HUES64 (cell line): ENCODE measurements around the gene AP1S1.
"Not testable (repeated sequence)": the region's sequence is repeated elsewhere in the genome, so short reads cannot be mapped to it uniquely, and the experiment has no call there.

Experiments
- H3K27ac ChIP-seq: 2 replicates; pipeline ENCODE4 v1.7.0; 2013; ENCODE audit warnings: low read depth, low read length, inconsistent platforms
- H3K27me3 ChIP-seq: 2 replicates; pipeline ENCODE4 v1.6.1; 2013; ENCODE audit warnings: mild to moderate bottlenecking, low read length; ENCODE audit not compliant: insufficient read depth
- H3K36me3 ChIP-seq: 2 replicates; pipeline ENCODE4 v1.6.1; 2013; ENCODE audit warnings: mild to moderate bottlenecking, low read length; ENCODE audit not compliant: insufficient read depth
- H3K4me1 ChIP-seq: 2 replicates; pipeline ENCODE4 v1.6.1; 2013; ENCODE audit warnings: mild to moderate bottlenecking, low read length, moderate library complexity; ENCODE audit not compliant: insufficient read depth
- H3K4me3 ChIP-seq: 2 replicates; pipeline ENCODE4 v1.5.1; 2013; ENCODE audit warnings: mild to moderate bottlenecking, low read length, moderate library complexity
- H3K9ac ChIP-seq: 2 replicates; pipeline ENCODE4 v1.6.1; 2013; ENCODE audit warnings: mild to moderate bottlenecking, low read depth, low read length
- H3K9me3 ChIP-seq: 2 replicates; pipeline ENCODE4 v1.6.1; 2013; ENCODE audit warnings: low read depth, low read length; ENCODE audit not compliant: insufficient read depth
- WGBS: fragments of 150-250, 120-280 bp; methylation state at CpG from one replicate; pipeline ENCODE4 v1.1.7; 2013; ENCODE audit warnings: missing lambda C conversion rate; 5-methylcytosine and 5-hydroxymethylcytosine counted together

The AP1S1 gene

GRCh38 chr7:101114492-101114891 is 39.8 kb upstream of the AP1S1 start:
- no peak overlapping the region for H3K9ac ChIP-seq
- no peaks in the 10 kb centered on the region for H3K4me1 ChIP-seq
- H3K9me3 ChIP-seq: no peaks in the 10 kb centered on the region
- 71% methylated on average over 7 of the region's 8 CpGs for WGBS
- no peak overlapping the region for H3K27ac ChIP-seq
- no peaks in the 10 kb centered on the region; the same call in 1 of the 2 replicates for H3K27me3 ChIP-seq
- no peak overlapping the region for H3K4me3 ChIP-seq
- no peaks in the 10 kb centered on the region for H3K36me3 ChIP-seq

- no peak overlapping the region for H3K27ac ChIP-seq
- no peaks in the 10 kb centered on the region for H3K9me3 ChIP-seq
- 95% methylated on average over 3 of the region's 3 CpGs for WGBS
- H3K4me3 ChIP-seq: no peak overlapping the region
- no peaks in the 10 kb centered on the region for H3K36me3 ChIP-seq
- no peak overlapping the region for H3K9ac ChIP-seq
- no peaks in the 10 kb centered on the region; the same call in 1 of the 2 replicates for H3K27me3 ChIP-seq
- H3K4me1 ChIP-seq: no peaks in the 10 kb centered on the region
These were observed 39.1 kb upstream of the AP1S1 start for GRCh38 chr7:101115215-101115614.

- peak overlapping the region; percentile 62; the same call in 1 of the 2 replicates for H3K27ac ChIP-seq
- H3K36me3 ChIP-seq: no peaks in the 10 kb centered on the region
- H3K9ac ChIP-seq: no peak overlapping the region
- H3K9me3 ChIP-seq: no peaks in the 10 kb centered on the region
- WGBS: 85% methylated on average over 10 of the region's 10 CpGs
- H3K27me3 ChIP-seq: no peaks in the 10 kb centered on the region
- H3K4me1 ChIP-seq: peaks cover 2% of the 10 kb centered on the region; the same call in 1 of the 2 replicates
- H3K4me3 ChIP-seq: no peak overlapping the region
These were observed 37.4 kb upstream of the AP1S1 start for GRCh38 chr7:101116898-101117297.

- WGBS: 88% methylated on average over 3 of the region's 3 CpGs
- Histone ChIP-seq H3K27ac (no peak overlapping the region), H3K9ac (no peak overlapping the region), H3K4me3 (no peak overlapping the region), H3K9me3 (no peaks in the 10 kb centered on the region), H3K27me3 (no peaks in the 10 kb centered on the region), H3K4me1 (peaks cover 14% of the 10 kb centered on the region), H3K36me3 (no peaks in the 10 kb centered on the region)
These were observed 35.4 kb upstream of the AP1S1 start for GRCh38 chr7:101118856-101119255.

- WGBS: 76% methylated on average over 10 of the region's 10 CpGs
- Histone ChIP-seq H3K9ac (no peak overlapping the region), H3K4me1 (peaks cover 14% of the 10 kb centered on the region), H3K4me3 (no peak overlapping the region), H3K36me3 (no peaks in the 10 kb centered on the region), H3K27me3 (no peaks in the 10 kb centered on the region), H3K27ac (no peak overlapping the region), H3K9me3 (no peaks in the 10 kb centered on the region)
These were observed 34.4 kb upstream of the AP1S1 start for GRCh38 chr7:101119876-101120275.

GRCh38 chr7:101120315-101120714 is 34.0 kb upstream of the AP1S1 start:
- no peak overlapping the region for H3K4me3 ChIP-seq
- H3K9ac ChIP-seq: no peak overlapping the region
- peaks cover 14% of the 10 kb centered on the region for H3K4me1 ChIP-seq
- no peaks in the 10 kb centered on the region for H3K36me3 ChIP-seq
- no peak overlapping the region for H3K27ac ChIP-seq
- H3K27me3 ChIP-seq: no peaks in the 10 kb centered on the region
- no peaks in the 10 kb centered on the region for H3K9me3 ChIP-seq
- 92% methylated on average over 4 of the region's 4 CpGs for WGBS

- not testable (repeated sequence) for H3K9me3 ChIP-seq, H3K36me3 ChIP-seq, H3K27me3 ChIP-seq, H3K9ac ChIP-seq, H3K4me3 ChIP-seq
- 88% methylated on average over 8 of the region's 9 CpGs for WGBS
- peaks cover 20% of the 10 kb centered on the region for H3K4me1 ChIP-seq
- peak overlapping the region; percentile 84 for H3K27ac ChIP-seq
These were observed 32.7 kb upstream of the AP1S1 start for GRCh38 chr7:101121631-101121990.

- Histone ChIP-seq H3K27ac (peak overlapping the region; percentile 84), H3K36me3 (no peaks in the 10 kb centered on the region), H3K27me3 (no peaks in the 10 kb centered on the region), H3K9ac (peak overlapping the region; percentile 25; the same call in 1 of the 2 replicates), H3K4me3 (no peak overlapping the region), H3K4me1 (peaks cover 26% of the 10 kb centered on the region), H3K9me3 (no peaks in the 10 kb centered on the region)
- 43% methylated on average over 17 of the region's 17 CpGs for WGBS
These were observed 32.0 kb upstream of the AP1S1 start for GRCh38 chr7:101121991-101122932.

- Histone ChIP-seq H3K9ac (0 out of 2 replicates have a peak overlapping the region, but pooled peaks have one; percentile 25), H3K9me3 (no peaks in the 10 kb centered on the region), H3K36me3 (no peaks in the 10 kb centered on the region), H3K4me3 (no peak overlapping the region), H3K4me1 (peaks cover 29% of the 10 kb centered on the region), H3K27me3 (no peaks in the 10 kb centered on the region), H3K27ac (no peak overlapping the region; the same call in 1 of the 2 replicates)
- WGBS: 93% methylated on average over 11 of the region's 11 CpGs
These were observed 31.2 kb upstream of the AP1S1 start for GRCh38 chr7:101122933-101123702.

- Histone ChIP-seq H3K27ac (no peak overlapping the region), H3K4me1 (peaks cover 29% of the 10 kb centered on the region), H3K9ac (no peak overlapping the region)
These were observed 30.6 kb upstream of the AP1S1 start for GRCh38 chr7:101123703-101124068.

GRCh38 chr7:101124376-101125056 is 29.8 kb upstream of the AP1S1 start:
- Histone ChIP-seq H3K27ac (no peak overlapping the region), H3K4me3 (no peak overlapping the region), H3K9ac (no peak overlapping the region), H3K4me1 (peaks cover 29% of the 10 kb centered on the region), H3K9me3 (no peaks in the 10 kb centered on the region), H3K27me3 (no peaks in the 10 kb centered on the region), H3K36me3 (no peaks in the 10 kb centered on the region)
- 80% methylated on average over 7 of the region's 7 CpGs for WGBS

More at GRCh38 chr7:101123703-101124068, 30.6 kb upstream of the AP1S1 start:
- Histone ChIP-seq H3K4me3 (no peak overlapping the region), H3K27me3 (no peaks in the 10 kb centered on the region), H3K36me3 (no peaks in the 10 kb centered on the region), H3K9me3 (no peaks in the 10 kb centered on the region)
- 97% methylated on average over 3 of the region's 3 CpGs for WGBS
